HEK293 (cell line): ENCODE data around the gene RBP4.

ENCODE experiments used
- EGR2 ChIP-seq: fragments of 450-650 bp; formaldehyde crosslinking; IDR thresholded peaks from 2 replicates; pipeline ENCODE4 v1.5.1; 2016; ENCODE audit warnings: low read depth, missing biosample characterization, missing genetic modification characterization
- KLF1 ChIP-seq: fragments of 450-650 bp; formaldehyde crosslinking; IDR thresholded peaks from 2 replicates; pipeline ENCODE4 v1.5.1; 2016; ENCODE audit warnings: missing biosample characterization, missing genetic modification characterization
- RBAK ChIP-seq: fragments of 450-650 bp; formaldehyde crosslinking; IDR thresholded peaks from 2 replicates; pipeline ENCODE4 v1.5.1; 2016; ENCODE audit warnings: missing biosample characterization, missing genetic modification characterization
- SP7 ChIP-seq: fragments of 450-650 bp; formaldehyde crosslinking; IDR thresholded peaks from 2 replicates; pipeline ENCODE4 v1.5.1; 2016; ENCODE audit warnings: missing biosample characterization, missing genetic modification characterization
- ZEB2 ChIP-seq: fragments of 450-650 bp; formaldehyde crosslinking; IDR thresholded peaks from 2 replicates; pipeline ENCODE4 v1.5.1; 2016; ENCODE audit warnings: missing biosample characterization, missing genetic modification characterization
- ZFP3 ChIP-seq: fragments of 450-650 bp; formaldehyde crosslinking; IDR thresholded peaks from 2 replicates; pipeline ENCODE4 v1.5.1; 2016; ENCODE audit warnings: low read depth, missing biosample characterization, missing genetic modification characterization
- ZIC2 ChIP-seq: fragments of 450-650 bp; formaldehyde crosslinking; IDR thresholded peaks from 2 replicates; pipeline ENCODE4 v1.5.1; 2016; ENCODE audit warnings: missing biosample characterization, missing genetic modification characterization
- ZNF138 ChIP-seq: fragments of 450-650 bp; formaldehyde crosslinking; IDR thresholded peaks from 2 replicates; pipeline ENCODE4 v1.5.1; 2016; ENCODE audit warnings: missing biosample characterization, missing genetic modification characterization, borderline replicate concordance
- ZNF146 ChIP-seq: fragments of 450-650 bp; formaldehyde crosslinking; IDR thresholded peaks from 2 replicates; pipeline ENCODE4 v1.5.1; 2016; ENCODE audit warnings: missing biosample characterization, missing genetic modification characterization
- ZNF221 ChIP-seq: fragments of 450-650 bp; formaldehyde crosslinking; IDR thresholded peaks from 2 replicates; pipeline ENCODE4 v1.5.1; 2017; ENCODE audit warnings: missing biosample characterization, missing genetic modification characterization, borderline replicate concordance
- ZNF239 ChIP-seq: fragments of 450-650 bp; formaldehyde crosslinking; IDR thresholded peaks from 2 replicates; pipeline ENCODE4 v1.5.1; 2016; ENCODE audit warnings: missing biosample characterization, missing genetic modification characterization
- ZNF26 ChIP-seq: fragments of 450-650 bp; formaldehyde crosslinking; IDR thresholded peaks from 2 replicates; pipeline ENCODE4 v1.5.1; 2016; ENCODE audit warnings: missing biosample characterization, missing genetic modification characterization
- ZNF335 ChIP-seq: fragments of 450-650 bp; formaldehyde crosslinking; conservative IDR thresholded peaks from 2 replicates; pipeline ENCODE4 v1.5.1; 2016; ENCODE audit warnings: missing biosample characterization, missing genetic modification characterization
- ZNF404 ChIP-seq: fragments of 450-650 bp; formaldehyde crosslinking; IDR thresholded peaks from 2 replicates; pipeline ENCODE4 v1.5.1; 2017; ENCODE audit warnings: missing biosample characterization, missing genetic modification characterization
- ZNF423 ChIP-seq: fragments of 450-650 bp; formaldehyde crosslinking; IDR thresholded peaks from 2 replicates; pipeline ENCODE4 v1.5.1; 2016; ENCODE audit warnings: missing biosample characterization, missing genetic modification characterization
- ZNF501 ChIP-seq: fragments of 450-650 bp; formaldehyde crosslinking; IDR thresholded peaks from 2 replicates; pipeline ENCODE4 v1.5.1; 2016; ENCODE audit warnings: missing biosample characterization, missing genetic modification characterization
- ZNF510 ChIP-seq: fragments of 450-650 bp; formaldehyde crosslinking; IDR thresholded peaks from 2 replicates; pipeline ENCODE4 v1.5.1; 2018; ENCODE audit warnings: mild to moderate bottlenecking, missing genetic modification characterization, missing biosample characterization; ENCODE audit not compliant: insufficient replicate concordance
- ZNF513 ChIP-seq: fragments of 450-650 bp; IDR thresholded peaks from 2 replicates; pipeline ENCODE4 v1.5.1; 2018; ENCODE audit warnings: missing biosample characterization, missing genetic modification characterization
- ZNF514 ChIP-seq: fragments of 450-650 bp; formaldehyde crosslinking; IDR thresholded peaks from 2 replicates; pipeline ENCODE4 v1.5.1; 2016; ENCODE audit warnings: missing biosample characterization, missing genetic modification characterization
- ZNF548 ChIP-seq: fragments of 450-650 bp; formaldehyde crosslinking; IDR thresholded peaks from 2 replicates; pipeline ENCODE4 v1.5.1; 2016; ENCODE audit warnings: missing biosample characterization, missing genetic modification characterization
- ZNF585B ChIP-seq: fragments of 450-650 bp; formaldehyde crosslinking; IDR thresholded peaks from 2 replicates; pipeline ENCODE4 v1.5.1; 2016; ENCODE audit warnings: missing biosample characterization, missing genetic modification characterization
- ZNF707 ChIP-seq: fragments of 450-650 bp; formaldehyde crosslinking; IDR thresholded peaks from 2 replicates; pipeline ENCODE4 v1.5.1; 2016; ENCODE audit warnings: missing biosample characterization, missing genetic modification characterization
- ZNF747 ChIP-seq: fragments of 450-650 bp; formaldehyde crosslinking; IDR thresholded peaks from 2 replicates; pipeline ENCODE4 v1.5.1; 2016; ENCODE audit warnings: missing biosample characterization, missing genetic modification characterization
- ZNF76 ChIP-seq: fragments of 450-650 bp; formaldehyde crosslinking; IDR thresholded peaks from 2 replicates; pipeline ENCODE4; 2016; ENCODE audit warnings: low read depth, missing biosample characterization, missing genetic modification characterization, borderline replicate concordance
- ZNF843 ChIP-seq: fragments of 450-650 bp; formaldehyde crosslinking; IDR thresholded peaks from 2 replicates; pipeline ENCODE4 v1.5.1; 2016; ENCODE audit warnings: missing biosample characterization, missing genetic modification characterization
- ZSCAN16 ChIP-seq: fragments of 450-650 bp; formaldehyde crosslinking; IDR thresholded peaks from 2 replicates; pipeline ENCODE4 v1.5.1; 2016; ENCODE audit warnings: missing biosample characterization, missing genetic modification characterization
- ZSCAN30 ChIP-seq: fragments of 450-650 bp; IDR thresholded peaks from 2 replicates; pipeline ENCODE4 v1.5.1; 2018; ENCODE audit warnings: missing biosample characterization, mild to moderate bottlenecking, missing genetic modification characterization, moderate library complexity
- TF ChIP-seq, protein P1 (sequence below): fragments of 450-650 bp; formaldehyde crosslinking; IDR thresholded peaks from 2 replicates; pipeline ENCODE4 v1.5.1; 2016; ENCODE audit warnings: missing biosample characterization, missing genetic modification characterization

The RBP4 gene

DNA sequence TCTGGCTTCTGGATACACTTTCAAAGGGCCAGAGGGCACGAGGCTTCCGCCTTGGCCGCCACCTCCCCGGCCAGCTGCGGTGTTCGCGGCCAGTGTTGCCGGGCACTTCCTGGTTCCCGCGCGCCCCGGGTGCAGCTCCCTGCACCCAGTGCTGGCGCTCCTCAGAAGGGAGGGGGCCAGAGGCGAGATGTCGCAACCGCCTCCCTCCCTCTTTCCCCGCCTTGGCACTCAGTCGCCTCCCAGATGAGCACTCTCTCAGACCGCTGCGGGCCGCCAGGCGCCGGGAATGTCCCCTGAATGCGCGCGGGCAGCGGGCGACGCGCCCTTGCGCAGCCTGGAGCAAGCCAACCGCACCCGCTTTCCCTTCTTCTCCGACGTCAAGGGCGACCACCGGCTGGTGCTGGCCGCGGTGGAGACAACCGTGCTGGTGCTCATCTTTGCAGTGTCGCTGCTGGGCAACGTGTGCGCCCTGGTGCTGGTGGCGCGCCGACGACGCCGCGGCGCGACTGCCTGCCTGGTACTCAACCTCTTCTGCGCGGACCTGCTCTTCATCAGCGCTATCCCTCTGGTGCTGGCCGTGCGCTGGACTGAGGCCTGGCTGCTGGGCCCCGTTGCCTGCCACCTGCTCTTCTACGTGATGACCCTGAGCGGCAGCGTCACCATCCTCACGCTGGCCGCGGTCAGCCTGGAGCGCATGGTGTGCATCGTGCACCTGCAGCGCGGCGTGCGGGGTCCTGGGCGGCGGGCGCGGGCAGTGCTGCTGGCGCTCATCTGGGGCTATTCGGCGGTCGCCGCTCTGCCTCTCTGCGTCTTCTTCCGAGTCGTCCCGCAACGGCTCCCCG, 34.4 kb downstream of the RBP4 start, which contains the start of gene FFAR4 (continued):
- TF ChIP-seq, protein P1, sequence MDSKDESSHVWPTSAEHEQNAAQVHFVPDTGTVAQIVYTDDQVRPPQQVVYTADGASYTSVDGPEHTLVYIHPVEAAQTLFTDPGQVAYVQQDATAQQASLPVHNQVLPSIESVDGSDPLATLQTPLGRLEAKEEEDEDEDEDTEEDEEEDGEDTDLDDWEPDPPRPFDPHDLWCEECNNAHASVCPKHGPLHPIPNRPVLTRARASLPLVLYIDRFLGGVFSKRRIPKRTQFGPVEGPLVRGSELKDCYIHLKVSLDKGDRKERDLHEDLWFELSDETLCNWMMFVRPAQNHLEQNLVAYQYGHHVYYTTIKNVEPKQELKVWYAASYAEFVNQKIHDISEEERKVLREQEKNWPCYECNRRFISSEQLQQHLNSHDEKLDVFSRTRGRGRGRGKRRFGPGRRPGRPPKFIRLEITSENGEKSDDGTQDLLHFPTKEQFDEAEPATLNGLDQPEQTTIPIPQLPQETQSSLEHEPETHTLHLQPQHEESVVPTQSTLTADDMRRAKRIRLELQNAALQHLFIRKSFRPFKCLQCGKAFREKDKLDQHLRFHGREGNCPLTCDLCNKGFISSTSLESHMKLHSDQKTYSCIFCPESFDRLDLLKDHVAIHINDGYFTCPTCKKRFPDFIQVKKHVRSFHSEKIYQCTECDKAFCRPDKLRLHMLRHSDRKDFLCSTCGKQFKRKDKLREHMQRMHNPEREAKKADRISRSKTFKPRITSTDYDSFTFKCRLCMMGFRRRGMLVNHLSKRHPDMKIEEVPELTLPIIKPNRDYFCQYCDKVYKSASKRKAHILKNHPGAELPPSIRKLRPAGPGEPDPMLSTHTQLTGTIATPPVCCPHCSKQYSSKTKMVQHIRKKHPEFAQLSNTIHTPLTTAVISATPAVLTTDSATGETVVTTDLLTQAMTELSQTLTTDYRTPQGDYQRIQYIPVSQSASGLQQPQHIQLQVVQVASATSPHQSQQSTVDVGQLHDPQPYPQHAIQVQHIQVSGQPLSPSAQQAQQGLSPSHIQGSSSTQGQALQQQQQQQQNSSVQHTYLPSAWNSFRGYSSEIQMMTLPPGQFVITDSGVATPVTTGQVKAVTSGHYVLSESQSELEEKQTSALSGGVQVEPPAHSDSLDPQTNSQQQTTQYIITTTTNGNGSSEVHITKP: 0 out of 2 replicates have a peak, but pooled peaks have one; percentile 13
- TF ChIP-seq ZNF146 (no peak), ZNF221 (tag by site-specific recombination) (no peak), SP7 (tag by site-specific recombination) (peak; percentile 52; the same call in 1 of the 2 replicates), ZNF843 (no peak), KLF1 (tag by site-specific recombination) (no peak), RBAK (tag by site-specific recombination) (no peak), ZNF404 (tag by site-specific recombination) (no peak), ZNF335 (tag by site-specific recombination) (peak; percentile 64), ZNF76 (peak; percentile 72; the same call in 1 of the 2 replicates), ZNF510 (tag by site-specific recombination) (no peak), ZNF707 (tag by site-specific recombination) (no peak), ZSCAN30 (tag by site-specific recombination) (no peak), ZNF513 (tag by site-specific recombination) (no peak), ZEB2 (tag by site-specific recombination) (peak; percentile 40; the same call in 1 of the 2 replicates), ZNF747 (tag by site-specific recombination) (no peak), ZSCAN16 (tag by site-specific recombination) (no peak), ZNF501 (tag by site-specific recombination) (no peak), ZNF239 (tag by site-specific recombination) (no peak), ZIC2 (peak; percentile 35; the same call in 1 of the 2 replicates), ZNF548 (tag by site-specific recombination) (no peak), ZNF138 (tag by site-specific recombination) (no peak), ZFP3 (no peak), EGR2 (tag by site-specific recombination) (no peak), ZNF423 (tag by site-specific recombination) (peak; percentile 67), ZNF26 (tag by site-specific recombination) (no peak), ZNF514 (tag by site-specific recombination) (no peak), ZNF585B (tag by site-specific recombination) (no peak)
